ENCODE measurements around the gene GSG1L. TPM values are rescaled to one million over a fixed set of nuclear protein-coding genes. Genes with fewer than 3 reads are reported as not detected.
"Not testable (repeated sequence)": the region's sequence is repeated elsewhere in the genome, so short reads cannot be mapped to it uniquely, and the experiment has no call there.

GSG1L gene
- total and polyA plus RNA-seq, 5 experiments from 2014 or later: not detected

DNA sequence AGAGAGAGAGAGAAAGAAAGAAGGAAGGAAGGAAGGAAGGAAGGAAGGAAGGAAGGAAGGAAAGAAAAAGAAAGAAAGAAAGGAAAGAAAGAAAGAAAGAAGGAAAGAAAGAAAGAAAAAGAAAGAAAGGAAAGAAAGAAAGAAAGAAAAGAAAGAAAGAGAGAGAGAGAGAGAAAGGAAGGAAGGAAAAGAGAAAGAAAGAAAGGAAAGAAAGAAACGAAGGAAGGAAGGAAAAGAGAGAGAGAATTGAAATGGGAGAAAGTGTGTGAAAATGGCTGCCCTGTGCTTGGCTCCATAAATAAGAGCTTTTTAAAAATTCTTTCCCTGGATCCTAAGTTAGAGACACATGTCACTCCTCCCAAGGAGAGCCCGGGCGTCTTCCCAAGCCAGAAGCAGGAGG lies 83.8 kb downstream of the GSG1L start:
- ATAC-seq, H3K4me1 Mint-ChIP-seq, POLR2A ChIA-PET, H3K36me3 Mint-ChIP-seq, DNase-seq, H3K9me3 Mint-ChIP-seq, H3K4me3 Mint-ChIP-seq, H3K27ac Mint-ChIP-seq: not testable (repeated sequence)
- peaks cover 7 to 27% (median 19%) of the 10 kb centered on the region in 5 donors for H3K27me3 Mint-ChIP-seq

DNA sequence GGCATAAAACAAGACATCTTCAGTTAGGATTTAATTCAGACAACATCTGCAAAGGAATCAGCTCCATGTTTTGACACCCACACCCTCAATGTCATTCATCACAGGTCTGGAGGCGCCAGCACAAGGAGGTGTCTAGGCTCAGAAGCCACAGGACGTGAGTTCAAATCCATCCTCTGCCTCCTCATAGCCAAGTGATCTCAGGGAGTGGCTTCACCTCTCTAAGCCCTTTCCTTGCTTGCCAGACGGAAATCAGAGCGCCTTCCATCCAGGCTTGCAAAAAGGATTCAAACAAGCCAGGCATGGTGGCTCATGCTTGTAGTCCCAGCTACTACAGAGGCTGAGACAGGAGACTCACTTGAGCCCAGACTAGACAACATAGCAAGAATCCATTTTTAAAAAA lies 84.6 kb downstream of the GSG1L start:
- POLR2A ChIA-PET: no interaction called here

DNA sequence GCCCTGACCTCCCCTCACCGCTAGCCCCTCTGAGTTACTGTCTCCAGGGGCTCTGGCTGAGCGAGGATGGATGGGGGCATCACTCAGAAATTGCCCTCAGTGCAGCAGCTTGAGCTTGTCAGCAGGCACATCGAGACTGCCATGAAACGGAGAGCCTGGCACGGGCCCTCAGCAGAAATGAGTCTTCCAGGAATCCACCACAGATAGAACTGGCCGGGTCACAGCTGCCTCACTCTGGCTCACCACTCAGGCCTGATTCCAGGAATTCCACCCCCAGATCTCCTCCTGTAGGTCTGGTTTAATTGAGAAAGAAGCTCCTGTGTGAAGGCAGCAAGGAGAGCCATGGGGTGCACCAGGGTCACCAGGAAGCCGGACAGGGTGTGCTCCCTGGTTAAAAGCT lies 85.5 kb downstream of the GSG1L start:
- H3K9me3 Mint-ChIP-seq: peaks cover 0 to 6% (median 0%) of the 10 kb centered on the region in 9 donors
- POLR2A ChIA-PET: no interaction called here
- peaks cover 0 to 1% (median 0%) of the 10 kb centered on the region in 4 donors for H3K4me1 Mint-ChIP-seq
- no peak overlapping the region for H3K27ac Mint-ChIP-seq
- H3K4me3 Mint-ChIP-seq: no peak overlapping the region
- ATAC-seq (no peak), DNase-seq (no peak)
- peaks cover 7 to 32% (median 21%) of the 10 kb centered on the region in 5 donors for H3K27me3 Mint-ChIP-seq
- H3K36me3 Mint-ChIP-seq: no peaks in the 10 kb centered on the region

More for the DNA sequence above, 84.6 kb downstream of the GSG1L start:
- Mint-ChIP-seq H3K4me3 (no peak overlapping the region), H3K27ac (no peak overlapping the region), H3K9me3 (peaks cover 0 to 7% (median 0%) of the 10 kb centered on the region in 9 donors), H3K27me3 (peaks cover 7 to 32% (median 21%) of the 10 kb centered on the region in 5 donors), H3K4me1 (peaks cover 0 to 1% (median 0%) of the 10 kb centered on the region in 4 donors), H3K36me3 (no peaks in the 10 kb centered on the region)
- ATAC-seq (no peak), DNase-seq (no peak)

DNA sequence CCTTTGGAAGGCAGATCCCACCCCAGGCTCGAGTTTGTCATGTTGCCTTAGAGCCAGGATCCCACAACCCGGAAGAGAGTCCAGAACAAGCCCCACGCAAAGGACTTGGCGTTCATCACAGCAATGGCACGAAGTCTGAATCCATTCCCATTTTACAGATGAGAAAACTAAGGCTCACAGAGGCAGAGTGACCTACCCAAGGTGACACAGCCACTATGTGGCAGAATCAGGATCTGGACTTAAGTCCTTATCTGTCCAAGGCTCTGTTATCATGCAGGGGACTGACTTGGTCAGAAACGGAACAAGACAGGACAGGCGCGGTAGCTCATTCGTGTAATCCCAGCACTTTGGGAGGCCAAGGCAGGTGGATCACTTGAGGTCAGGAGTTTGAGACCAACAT lies 86.5 kb downstream of the GSG1L start:
- no peaks in the 10 kb centered on the region for H3K36me3 Mint-ChIP-seq
- H3K27me3 Mint-ChIP-seq: peaks cover 10 to 32% (median 21%) of the 10 kb centered on the region in 5 donors
- H3K4me3 Mint-ChIP-seq: no peak overlapping the region
- H3K9me3 Mint-ChIP-seq: no peaks in the 10 kb centered on the region
- peaks cover 0 to 2% (median under 1%) of the 10 kb centered on the region in 4 donors for H3K4me1 Mint-ChIP-seq
- ATAC-seq (no peak), DNase-seq (no peak)
- POLR2A ChIA-PET: no interaction called here
- H3K27ac Mint-ChIP-seq: peak overlapping the region in 1 of 10 donors; percentile 27

DNA sequence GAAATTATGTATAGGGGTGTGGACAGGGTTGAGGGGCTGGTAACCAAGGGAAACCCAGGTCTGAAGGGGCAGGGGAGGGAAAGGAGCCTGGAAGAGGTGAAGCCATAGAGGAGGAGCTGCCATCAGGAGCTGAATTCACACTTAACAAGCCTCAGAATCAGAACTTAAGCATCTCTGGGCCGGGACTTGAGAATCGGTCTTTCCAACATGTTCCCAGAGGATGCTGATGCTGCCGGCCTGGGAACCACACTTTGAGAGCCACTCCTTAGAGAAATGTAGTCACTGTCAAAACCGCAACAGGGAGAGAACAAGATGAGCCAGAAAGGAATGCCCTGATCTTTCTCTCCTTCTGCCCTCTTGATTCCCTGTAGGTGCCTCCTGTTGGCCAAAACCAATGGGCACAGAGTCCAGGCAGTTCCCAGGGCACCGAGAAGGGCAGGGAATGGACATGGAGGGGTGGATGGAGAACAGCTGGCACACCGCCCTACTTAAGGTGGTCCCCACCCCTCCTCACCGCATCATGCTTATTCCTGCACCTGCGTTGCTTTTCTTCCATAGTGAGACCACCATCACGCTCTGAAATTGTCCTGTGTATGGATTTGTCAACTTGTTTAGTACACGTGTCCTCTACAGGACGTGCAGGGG lies 88.5 kb downstream of the GSG1L start:
- peaks cover 10 to 43% (median 21%) of the 10 kb centered on the region in 5 donors for H3K27me3 Mint-ChIP-seq
- no peaks in the 10 kb centered on the region for H3K36me3 Mint-ChIP-seq
- H3K4me3 Mint-ChIP-seq: no peak overlapping the region
- peaks cover 0 to 2% (median under 1%) of the 10 kb centered on the region in 4 donors for H3K4me1 Mint-ChIP-seq
- no peak for DNase-seq
- H3K27ac Mint-ChIP-seq: peak overlapping the region in 1 of 10 donors; percentile 37
- H3K9me3 Mint-ChIP-seq: no peaks in the 10 kb centered on the region
- POLR2A ChIA-PET: no interaction called here
- ATAC-seq: no peak

DNA sequence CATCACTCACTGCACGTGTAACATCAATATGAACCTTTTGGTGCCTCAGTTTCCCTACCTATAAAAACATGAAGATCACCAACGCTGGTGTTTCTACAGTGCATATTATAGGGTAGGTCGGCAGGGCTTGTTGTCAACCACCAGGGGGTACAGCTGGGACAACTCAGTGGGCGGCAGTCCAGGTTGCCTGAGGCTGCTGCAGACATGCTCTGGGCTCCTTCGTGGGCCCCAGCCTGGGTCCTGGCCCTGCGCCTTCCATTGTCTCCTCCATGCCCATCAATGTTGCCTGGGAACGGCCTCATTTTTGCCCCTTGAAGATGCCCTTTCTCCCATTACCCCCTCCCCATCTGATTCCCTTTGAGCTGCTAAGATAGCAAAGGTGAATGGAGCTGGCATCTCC lies 89.8 kb downstream of the GSG1L start:
- Mint-ChIP-seq H3K4me3 (no peak overlapping the region), H3K4me1 (peaks cover 0 to 2% (median 0%) of the 10 kb centered on the region in 4 donors), H3K9me3 (no peaks in the 10 kb centered on the region), H3K27ac (no peak overlapping the region), H3K36me3 (no peaks in the 10 kb centered on the region), H3K27me3 (peaks cover 10 to 43% (median 21%) of the 10 kb centered on the region in 5 donors)
- DNase-seq (peak in 1 of 10 donors; percentile 2), ATAC-seq (no peak)
- POLR2A ChIA-PET: no interaction called here

DNA sequence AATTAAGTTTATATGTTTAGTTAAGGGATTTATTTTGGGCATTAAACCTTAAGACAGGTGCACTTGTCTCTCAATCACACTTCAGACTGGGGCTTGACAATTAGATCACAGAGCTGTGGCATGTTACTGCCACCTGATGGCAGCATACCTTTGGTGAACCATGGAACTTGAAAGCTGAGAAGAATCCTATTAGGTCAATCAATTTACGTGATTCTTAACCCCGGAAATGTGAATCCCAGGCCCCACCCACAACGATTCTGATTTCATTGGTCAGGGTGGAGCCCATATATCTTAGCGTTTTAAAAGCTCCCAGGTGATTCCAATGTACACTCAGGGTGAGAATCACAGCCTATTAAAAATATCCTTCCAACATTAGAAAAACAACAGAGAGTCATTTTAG lies 91.0 kb downstream of the GSG1L start:
- ATAC-seq (peak; percentile 44 to 54), DNase-seq (peak in 7 of 10 donors; percentile 6 to 36 (median 26))
- no peak overlapping the region for H3K27ac Mint-ChIP-seq
- H3K9me3 Mint-ChIP-seq: no peaks in the 10 kb centered on the region
- H3K27me3 Mint-ChIP-seq: peaks cover 10 to 43% (median 17%) of the 10 kb centered on the region in 5 donors
- peaks cover 0 to 2% (median 0%) of the 10 kb centered on the region in 4 donors for H3K4me1 Mint-ChIP-seq
- POLR2A ChIA-PET: interaction anchor here (0.5 kb wide), 1 partner anchor 344 kb away, joined by 6 read pairs; no protein-coding TSS in a partner anchor
- no peak overlapping the region for H3K4me3 Mint-ChIP-seq
- H3K36me3 Mint-ChIP-seq: no peaks in the 10 kb centered on the region

DNA sequence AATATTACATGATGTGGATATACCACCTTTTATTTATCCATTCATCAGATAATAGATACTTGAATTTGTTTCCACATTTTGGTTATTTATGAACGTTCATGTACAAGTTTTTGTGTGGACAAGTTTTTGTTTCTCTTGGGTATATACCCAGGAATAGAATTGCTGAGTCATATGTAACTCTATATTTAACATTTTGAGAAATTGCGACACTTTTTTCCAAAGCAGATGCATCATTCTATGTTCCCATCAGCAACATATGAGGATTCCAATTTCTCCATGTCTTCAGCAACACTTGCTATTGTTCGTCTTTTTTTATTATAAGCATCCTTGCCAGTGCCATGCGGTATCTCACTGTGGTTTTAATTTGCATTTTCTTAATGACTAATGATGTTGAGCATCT lies 93.9 kb downstream of the GSG1L start:
- POLR2A ChIA-PET: no interaction called here
- no peak overlapping the region for H3K4me3 Mint-ChIP-seq
- no peak for ATAC-seq
- H3K27ac Mint-ChIP-seq: no peak overlapping the region
- peaks cover 0 to 2% (median 0%) of the 10 kb centered on the region in 4 donors for H3K4me1 Mint-ChIP-seq
- no peak for DNase-seq
- H3K36me3 Mint-ChIP-seq: no peaks in the 10 kb centered on the region
- H3K9me3 Mint-ChIP-seq: no peaks in the 10 kb centered on the region
- peaks cover 1 to 23% (median 9%) of the 10 kb centered on the region in 5 donors for H3K27me3 Mint-ChIP-seq

DNA sequence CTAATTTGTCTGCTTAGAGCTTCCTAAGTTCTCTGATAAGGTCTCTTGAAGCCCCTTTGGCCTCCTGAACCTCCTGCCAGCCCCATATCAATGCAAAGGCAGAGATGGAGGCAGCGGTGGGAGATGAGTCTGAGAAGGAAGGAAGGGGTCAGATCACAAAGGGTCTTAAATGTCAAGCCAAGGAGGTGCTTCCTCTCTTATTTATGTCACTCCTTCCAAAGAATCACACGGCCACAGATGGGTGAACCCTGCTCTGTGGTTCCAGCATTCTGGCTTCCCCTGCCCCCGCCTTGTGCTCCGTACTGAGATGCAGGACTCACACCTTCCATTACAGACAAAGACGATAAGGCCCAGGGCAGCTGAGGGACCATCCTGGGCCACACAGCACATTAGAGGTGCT lies 96.3 kb downstream of the GSG1L start:
- H3K4me1 Mint-ChIP-seq: no peaks in the 10 kb centered on the region
- POLR2A ChIA-PET: no interaction called here
- ATAC-seq: no peak

DNA sequence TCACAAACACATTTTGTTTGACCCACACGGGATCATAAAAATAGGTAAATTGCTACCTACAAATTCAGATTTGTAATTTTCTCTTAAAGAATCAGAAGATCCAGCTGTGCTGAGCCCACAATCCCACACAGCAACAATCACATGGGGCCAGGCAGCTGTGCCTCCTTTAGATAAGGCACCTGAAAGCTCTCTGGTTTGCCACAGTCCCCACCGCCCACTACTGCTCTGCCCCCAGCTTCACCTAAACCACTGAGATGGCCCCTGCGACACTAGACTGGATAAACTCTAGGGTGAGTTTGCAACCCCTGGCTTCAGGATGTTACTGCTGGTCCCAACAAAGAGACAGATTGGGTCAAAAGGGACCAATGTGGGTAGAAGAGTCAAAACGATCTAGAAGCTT lies 96.8 kb downstream of the GSG1L start:
- Mint-ChIP-seq H3K27ac (no peak overlapping the region), H3K36me3 (peaks cover 0 to 6% (median 0%) of the 10 kb centered on the region in 3 donors), H3K4me1 (no peaks in the 10 kb centered on the region), H3K4me3 (peak overlapping the region in 1 of 10 donors; percentile 31), H3K9me3 (peaks cover 0 to 5% (median 0%) of the 10 kb centered on the region in 9 donors), H3K27me3 (peaks cover 3 to 30% (median 14%) of the 10 kb centered on the region in 5 donors)
- DNase-seq (no peak), ATAC-seq (no peak)
- POLR2A ChIA-PET: no interaction called here

More for the DNA sequence above, 96.3 kb downstream of the GSG1L start:
- peaks cover 3 to 30% (median 14%) of the 10 kb centered on the region in 5 donors for H3K27me3 Mint-ChIP-seq
- H3K27ac Mint-ChIP-seq: no peak overlapping the region
- no peak overlapping the region for H3K4me3 Mint-ChIP-seq
- DNase-seq: no peak
- H3K36me3 Mint-ChIP-seq: peaks cover 0 to 6% (median 0%) of the 10 kb centered on the region in 3 donors
- peaks cover 0 to 5% (median 0%) of the 10 kb centered on the region in 9 donors for H3K9me3 Mint-ChIP-seq

DNA sequence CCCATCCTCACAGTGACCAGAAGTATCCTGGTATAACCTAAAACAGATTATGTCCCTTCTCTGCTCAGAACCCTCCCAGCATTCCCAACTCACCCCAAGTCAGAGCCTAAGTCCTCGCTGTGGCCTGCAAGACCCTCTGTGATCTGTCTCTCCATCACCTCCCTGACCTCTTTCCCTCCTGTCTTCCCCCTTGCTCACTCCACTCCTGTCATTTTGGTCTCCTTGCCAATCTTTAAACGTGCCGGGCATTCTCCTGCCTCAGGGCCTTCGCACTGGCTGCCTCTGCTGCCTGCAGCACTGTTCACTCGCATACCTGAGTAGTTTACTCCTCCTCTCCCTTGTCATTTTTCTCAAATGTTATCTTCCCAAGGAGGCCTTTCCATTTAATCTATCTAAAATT lies 97.7 kb downstream of the GSG1L start:
- Mint-ChIP-seq H3K4me3 (no peak overlapping the region), H3K27me3 (peaks cover 3 to 27% (median 17%) of the 10 kb centered on the region in 5 donors), H3K36me3 (peaks cover 0 to 6% (median 0%) of the 10 kb centered on the region in 3 donors), H3K9me3 (peaks cover 0 to 5% (median 0%) of the 10 kb centered on the region in 9 donors), H3K27ac (peak overlapping the region in 2 of 10 donors; percentile 29 to 56), H3K4me1 (no peaks in the 10 kb centered on the region)
- POLR2A ChIA-PET: no interaction called here
- DNase-seq: no peak
- ATAC-seq: no peak

DNA sequence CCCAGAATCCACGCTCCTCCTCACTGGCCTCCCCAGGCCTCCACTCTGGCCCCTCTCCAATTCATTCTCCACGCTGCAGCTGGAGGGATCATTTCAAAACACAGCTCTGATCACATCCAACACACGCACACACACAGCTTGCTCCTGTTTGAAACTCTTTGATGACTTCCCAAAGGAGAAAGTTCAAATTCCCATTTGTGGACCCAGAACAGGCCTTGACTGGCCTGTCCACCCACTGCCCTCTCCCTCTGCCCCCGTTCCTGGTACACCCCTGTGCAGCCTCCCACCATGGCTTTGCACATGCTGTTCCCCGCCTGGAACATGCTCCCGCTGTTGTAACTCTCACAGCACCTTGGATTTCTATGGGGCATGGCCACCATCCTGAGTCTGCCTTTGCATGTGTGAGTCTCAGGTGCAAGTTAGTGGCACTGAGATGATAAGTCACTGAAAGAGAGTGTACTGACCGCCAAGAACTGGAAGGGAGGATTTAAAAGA lies 100.0 kb downstream of the GSG1L start:
- Mint-ChIP-seq H3K27me3 (peaks cover 3 to 21% (median 17%) of the 10 kb centered on the region in 5 donors), H3K27ac (peak overlapping the region in 1 of 10 donors; percentile 43), H3K4me1 (no peaks in the 10 kb centered on the region), H3K36me3 (peaks cover 0 to 6% (median 0%) of the 10 kb centered on the region in 3 donors), H3K4me3 (no peak overlapping the region), H3K9me3 (peaks cover 0 to 5% (median 0%) of the 10 kb centered on the region in 9 donors)
- POLR2A ChIA-PET: no interaction called here
- no peak for DNase-seq
- no peak for ATAC-seq

DNA sequence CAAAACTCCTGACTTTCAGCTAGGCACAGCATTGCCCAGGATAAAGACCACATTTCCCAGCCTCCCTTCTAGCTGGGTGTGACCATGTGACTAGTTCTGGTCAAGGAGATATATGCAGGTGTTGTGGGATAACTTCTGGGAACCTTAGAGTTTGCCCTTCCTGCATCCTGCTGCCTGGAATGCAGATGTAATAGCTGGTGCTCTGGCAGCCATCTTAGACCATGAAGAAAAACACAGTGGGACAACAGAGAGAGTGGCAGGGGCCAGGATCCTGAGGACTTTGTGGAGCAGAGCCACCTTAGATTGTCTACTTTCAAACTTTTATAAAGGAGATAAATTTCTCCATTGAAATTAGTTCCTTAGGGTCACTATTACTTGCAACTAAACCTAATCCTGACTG lies 101.3 kb downstream of the GSG1L start:
- POLR2A ChIA-PET: no interaction called here
- Mint-ChIP-seq H3K4me3 (no peak overlapping the region), H3K27ac (no peak overlapping the region), H3K36me3 (peaks cover 0 to 12% (median 0%) of the 10 kb centered on the region in 3 donors), H3K9me3 (peaks cover 0 to 13% (median 5%) of the 10 kb centered on the region in 9 donors), H3K4me1 (no peaks in the 10 kb centered on the region), H3K27me3 (peaks cover 3 to 22% (median 19%) of the 10 kb centered on the region in 5 donors)
- DNase-seq (no peak), ATAC-seq (no peak)
